HUES6 (cell line): ENCODE measurements around the gene SYTL4.

Source experiments
- H3K27ac ChIP-seq: 2 replicates; pipeline ENCODE4 v1.7.0; 2013; ENCODE audit warnings: low read depth, mild to moderate bottlenecking, low read length, inconsistent platforms
- H3K27me3 ChIP-seq: 2 replicates; pipeline ENCODE4 v1.6.1; 2013; ENCODE audit warnings: low read length; ENCODE audit not compliant: control insufficient read depth, insufficient read depth
- H3K36me3 ChIP-seq: 2 replicates; pipeline ENCODE4 v1.6.1; 2013; ENCODE audit warnings: low read length; ENCODE audit not compliant: control insufficient read depth, insufficient read depth
- H3K4me1 ChIP-seq: 2 replicates; pipeline ENCODE4 v1.6.1; 2013; ENCODE audit warnings: low read length; ENCODE audit not compliant: control insufficient read depth, insufficient read depth
- H3K4me3 ChIP-seq: 2 replicates; pipeline ENCODE4 v1.5.1; 2013; ENCODE audit warnings: low read depth, low read length
- H3K9ac ChIP-seq: one replicate; pipeline ENCODE4 v1.6.1; 2013; ENCODE audit warnings: mild to moderate bottlenecking, low read length
- H3K9me3 ChIP-seq: 2 replicates; pipeline ENCODE4 v1.6.1; 2013; ENCODE audit warnings: low read depth, low read length; ENCODE audit not compliant: control insufficient read depth, insufficient read depth

The SYTL4 gene

GRCh38 chrX:100695302-100695701, 36.6 kb downstream of the SYTL4 start:
- no peaks in the 10 kb centered on the region for H3K9me3 ChIP-seq
- no peak overlapping the region for H3K9ac ChIP-seq
- H3K4me3 ChIP-seq, result no peak overlapping the region
- no peak overlapping the region for H3K27ac ChIP-seq
- H3K36me3 ChIP-seq, result no peaks in the 10 kb centered on the region
- H3K4me1 ChIP-seq, result no peaks in the 10 kb centered on the region
- peaks cover 12% of the 10 kb centered on the region; the same call in 1 of the 2 replicates for H3K27me3 ChIP-seq

DNA sequence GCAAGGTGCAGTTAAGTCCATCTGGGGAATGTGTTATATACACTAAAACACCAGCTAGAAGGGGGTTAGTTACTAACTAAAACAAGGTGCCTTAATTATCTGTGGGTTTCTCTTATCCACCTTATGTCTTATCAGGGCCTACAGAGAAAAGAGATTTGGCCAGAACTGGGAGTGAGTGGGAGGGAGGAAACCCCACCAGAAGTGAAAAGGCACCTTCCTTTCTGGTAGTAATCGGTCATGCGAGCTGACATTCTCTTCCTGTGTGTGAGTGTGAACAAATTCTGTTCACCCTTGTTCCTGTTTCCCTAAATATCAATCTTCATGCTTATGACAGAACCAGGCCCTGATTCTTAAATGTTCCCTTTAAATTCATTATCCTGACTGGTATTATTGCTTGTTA, 44.4 kb downstream of the SYTL4 start:
- no peaks in the 10 kb centered on the region for H3K4me1 ChIP-seq
- no peaks in the 10 kb centered on the region for H3K36me3 ChIP-seq
- no peak overlapping the region for H3K4me3 ChIP-seq
- H3K9ac ChIP-seq, result no peak overlapping the region
- no peak overlapping the region for H3K27ac ChIP-seq
- no peaks in the 10 kb centered on the region for H3K9me3 ChIP-seq
- peaks cover 3% of the 10 kb centered on the region; the same call in 1 of the 2 replicates for H3K27me3 ChIP-seq

- H3K9me3 ChIP-seq, result no peaks in the 10 kb centered on the region
- H3K36me3 ChIP-seq, result no peaks in the 10 kb centered on the region
- H3K9ac ChIP-seq, result no peak overlapping the region
- H3K27me3 ChIP-seq, result no peaks in the 10 kb centered on the region; the same call in 1 of the 2 replicates
- no peaks in the 10 kb centered on the region for H3K4me1 ChIP-seq
- no peak overlapping the region for H3K27ac ChIP-seq
- H3K4me3 ChIP-seq, result no peak overlapping the region
Measured at GRCh38 chrX:100687128-100687527, 44.8 kb downstream of the SYTL4 start.

DNA sequence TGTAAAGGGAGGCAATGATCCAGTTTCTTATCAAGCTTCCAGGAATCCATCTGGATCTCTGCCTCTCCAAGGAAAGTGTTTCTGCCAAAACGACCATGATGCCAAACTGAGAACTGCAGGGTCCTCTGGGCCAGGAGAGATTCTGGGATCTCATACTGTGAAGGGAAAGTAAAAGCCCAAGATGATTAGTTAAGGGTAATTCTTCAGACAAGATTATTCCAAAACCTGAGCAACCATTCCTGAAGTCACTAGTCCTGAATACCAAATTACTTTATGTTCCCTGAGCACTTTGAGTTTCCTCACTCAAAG, 46.0 kb downstream of the SYTL4 start:
- H3K27ac ChIP-seq, result no peak overlapping the region
- H3K27me3 ChIP-seq, result no peaks in the 10 kb centered on the region; the same call in 1 of the 2 replicates
- no peaks in the 10 kb centered on the region for H3K36me3 ChIP-seq
- H3K4me1 ChIP-seq, result no peaks in the 10 kb centered on the region
- H3K9ac ChIP-seq, result no peak overlapping the region
- no peaks in the 10 kb centered on the region for H3K9me3 ChIP-seq
- H3K4me3 ChIP-seq, result no peak overlapping the region

GRCh38 chrX:100685284-100685996, 46.5 kb downstream of the SYTL4 start:
- Histone ChIP-seq H3K36me3 (no peaks in the 10 kb centered on the region), H3K9ac (no peak overlapping the region), H3K4me1 (no peaks in the 10 kb centered on the region), H3K4me3 (no peak overlapping the region), H3K9me3 (no peaks in the 10 kb centered on the region), H3K27ac (no peak overlapping the region), H3K27me3 (no peaks in the 10 kb centered on the region; the same call in 1 of the 2 replicates)

GRCh38 chrX:100682939-100683338, 49.0 kb downstream of the SYTL4 start:
- Histone ChIP-seq H3K27ac (no peak overlapping the region), H3K9ac (no peak overlapping the region), H3K4me3 (no peak overlapping the region), H3K4me1 (no peaks in the 10 kb centered on the region; the same call in 1 of the 2 replicates), H3K36me3 (no peaks in the 10 kb centered on the region), H3K9me3 (no peaks in the 10 kb centered on the region), H3K27me3 (peaks cover 6% of the 10 kb centered on the region; the same call in 1 of the 2 replicates)

DNA sequence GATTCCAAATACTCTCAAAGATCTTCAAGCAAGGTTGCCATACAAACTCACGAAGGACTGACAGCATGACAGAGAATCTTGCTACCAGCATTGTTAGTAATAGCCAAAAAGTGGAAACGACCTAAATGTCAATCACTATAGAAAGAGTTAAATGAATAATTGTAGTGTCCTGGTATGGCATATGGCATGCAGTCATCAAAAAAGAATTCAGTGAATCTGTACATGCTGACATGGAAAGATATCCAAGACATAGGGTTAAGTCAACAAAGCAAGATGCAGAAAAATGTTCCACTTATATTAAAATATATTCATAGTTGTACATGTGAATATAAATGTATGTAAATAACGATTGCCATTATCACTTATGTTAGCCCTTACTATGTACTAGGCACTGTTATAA, 50.3 kb downstream of the SYTL4 start:
- Histone ChIP-seq H3K36me3 (no peaks in the 10 kb centered on the region), H3K9me3 (no peaks in the 10 kb centered on the region), H3K9ac (no peak overlapping the region), H3K4me1 (no peaks in the 10 kb centered on the region; the same call in 1 of the 2 replicates), H3K4me3 (no peak overlapping the region), H3K27me3 (peaks cover 6% of the 10 kb centered on the region; the same call in 1 of the 2 replicates), H3K27ac (no peak overlapping the region)

GRCh38 chrX:100680756-100681155, 51.2 kb downstream of the SYTL4 start:
- no peak overlapping the region for H3K9ac ChIP-seq
- H3K4me1 ChIP-seq, result no peaks in the 10 kb centered on the region; the same call in 1 of the 2 replicates
- H3K27me3 ChIP-seq, result peaks cover 6% of the 10 kb centered on the region; the same call in 1 of the 2 replicates

GRCh38 chrX:100677611-100678181, 54.2 kb downstream of the SYTL4 start:
- H3K9me3 ChIP-seq, result no peaks in the 10 kb centered on the region
- peaks cover 6% of the 10 kb centered on the region; the same call in 1 of the 2 replicates for H3K27me3 ChIP-seq
- no peaks in the 10 kb centered on the region for H3K36me3 ChIP-seq
- H3K9ac ChIP-seq, result no peak overlapping the region
- H3K4me3 ChIP-seq, result no peak overlapping the region
- H3K27ac ChIP-seq, result no peak overlapping the region
- H3K4me1 ChIP-seq, result no peaks in the 10 kb centered on the region; the same call in 1 of the 2 replicates

More at GRCh38 chrX:100680756-100681155, 51.2 kb downstream of the SYTL4 start:
- no peak overlapping the region for H3K27ac ChIP-seq
- no peak overlapping the region for H3K4me3 ChIP-seq
- H3K9me3 ChIP-seq, result no peaks in the 10 kb centered on the region
- no peaks in the 10 kb centered on the region for H3K36me3 ChIP-seq

DNA sequence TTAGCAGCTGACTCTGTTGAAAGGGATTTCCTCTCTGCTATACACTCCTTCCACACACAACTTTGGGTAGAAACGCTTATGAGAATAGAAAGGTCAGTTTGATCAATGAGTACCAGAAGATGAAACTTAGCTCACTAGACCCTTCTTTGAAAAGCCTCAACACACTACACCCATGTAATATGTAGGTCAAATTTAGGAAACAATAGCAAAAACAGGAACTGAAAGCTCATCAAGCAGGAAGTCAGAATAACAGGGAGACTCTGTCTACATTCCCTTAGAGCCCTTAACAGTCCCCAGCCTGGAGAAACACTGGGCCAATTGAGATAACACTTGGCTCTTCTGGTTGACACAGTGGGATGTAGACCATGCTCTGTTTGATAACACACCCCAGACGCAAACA, 57.2 kb downstream of the SYTL4 start:
- Histone ChIP-seq H3K4me1 (peaks cover 4% of the 10 kb centered on the region; the same call in 1 of the 2 replicates), H3K27ac (no peak overlapping the region), H3K4me3 (no peak overlapping the region), H3K9ac (no peak overlapping the region), H3K27me3 (peaks cover 8% of the 10 kb centered on the region; the same call in 1 of the 2 replicates), H3K9me3 (no peaks in the 10 kb centered on the region), H3K36me3 (no peaks in the 10 kb centered on the region)

GRCh38 chrX:100673397-100673953, 58.4 kb downstream of the SYTL4 start:
- H3K27ac ChIP-seq, result no peak overlapping the region
- H3K4me3 ChIP-seq, result no peak overlapping the region
- H3K9me3 ChIP-seq, result no peaks in the 10 kb centered on the region
- no peak overlapping the region for H3K9ac ChIP-seq
- H3K27me3 ChIP-seq, result peaks cover 6% of the 10 kb centered on the region; the same call in 1 of the 2 replicates
- no peaks in the 10 kb centered on the region for H3K36me3 ChIP-seq
- peaks cover 4% of the 10 kb centered on the region; the same call in 1 of the 2 replicates for H3K4me1 ChIP-seq
